ENCODE results near the gene GABRE. TPM values are rescaled to one million over a fixed set of nuclear protein-coding genes. Genes with fewer than 3 reads are reported as not detected.

Gene GABRE
- total RNA-seq, 1 donor from 2014 or later: 13.5 TPM

DNA sequence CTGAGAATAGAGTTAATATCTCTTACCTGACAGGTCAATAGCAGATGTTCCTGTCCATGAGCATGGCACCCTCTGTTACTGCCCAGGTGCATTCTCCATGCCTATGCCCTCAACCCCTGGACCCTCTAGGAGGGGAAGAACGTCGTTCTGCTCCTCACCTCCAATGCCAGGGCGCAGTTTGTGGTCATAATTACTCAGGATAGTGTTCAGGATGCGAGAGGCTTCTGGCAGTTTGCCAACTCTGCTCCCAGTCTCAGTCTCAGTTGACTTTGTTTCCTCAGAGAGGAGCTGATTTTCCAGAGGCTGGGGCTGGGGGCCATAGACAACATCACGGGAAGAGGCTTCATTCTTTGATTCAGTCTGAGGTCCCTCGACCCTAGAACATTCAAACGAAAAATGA lies 4.4 kb downstream of the GABRE start:
- H3K36me3 ChIP-seq: peaks cover 3 to 12% of the 10 kb centered on the region in 2 donors
- no peak for TF ChIP-seq CTCF (IDR thresholded peaks at IDR 0.05)
- H3K4me3 ChIP-seq: no peak overlapping the region
- no peaks in the 10 kb centered on the region for H3K4me1 ChIP-seq
- intact Hi-C loops (cut with DNase I): loop anchor here (5.0 to 10.0 kb wide), 2 partner anchors 573 to 865 kb away; partner anchors contain the start of genes CETN2, NSDHL and VMA21
- H3K9me3 ChIP-seq: no peaks in the 10 kb centered on the region
- no peak for DNase-seq (ENCODE audit: low spot score in 2 of 2)
- peak overlapping the region; percentile 7 to 10 for H3K27ac ChIP-seq
- no peaks in the 10 kb centered on the region for H3K27me3 ChIP-seq

GRCh38 chrX:151966236-151966635 lies 8.2 kb downstream of the GABRE start:
- TF ChIP-seq CTCF (IDR thresholded peaks at IDR 0.05): no peak

DNA sequence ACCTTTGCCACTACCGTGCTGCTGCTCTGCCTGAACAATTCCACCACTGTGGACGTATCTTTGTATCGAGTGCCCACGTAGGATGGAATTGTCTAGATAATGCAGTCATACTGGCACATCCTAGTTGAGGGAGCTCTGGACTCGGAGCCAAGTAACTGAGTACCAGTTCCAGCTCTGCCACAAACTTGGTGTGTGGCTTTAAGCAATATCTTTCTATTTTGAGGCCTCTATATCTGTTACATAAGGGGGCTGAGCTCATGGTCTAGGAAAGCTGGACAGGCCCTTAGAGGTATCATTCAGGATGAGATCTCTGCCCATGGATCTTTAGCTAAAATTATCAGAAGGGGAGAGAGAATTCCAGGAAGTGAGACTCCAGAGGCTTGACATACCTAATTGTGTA lies 12.4 kb downstream of the GABRE start:
- H3K4me1 ChIP-seq: no peaks in the 10 kb centered on the region
- intact Hi-C loops (cut with DNase I): no loop called here
- TF ChIP-seq CTCF (IDR thresholded peaks at IDR 0.05): no peak
- H3K27me3 ChIP-seq: no peaks in the 10 kb centered on the region
- peaks cover 0 to 22% of the 10 kb centered on the region in 2 donors for H3K36me3 ChIP-seq
- H3K4me3 ChIP-seq: no peak overlapping the region
- H3K9me3 ChIP-seq: no peaks in the 10 kb centered on the region
- DNase-seq (ENCODE audit: low spot score in 2 of 2): no peak
- H3K27ac ChIP-seq: no peak overlapping the region

More at GRCh38 chrX:151966236-151966635, 8.2 kb downstream of the GABRE start:
- no peak for DNase-seq (ENCODE audit: low spot score in 2 of 2)
- Histone ChIP-seq H3K27me3 (no peaks in the 10 kb centered on the region), H3K27ac (no peak overlapping the region), H3K4me3 (no peak overlapping the region), H3K36me3 (peaks cover 3 to 17% of the 10 kb centered on the region in 2 donors), H3K9me3 (no peaks in the 10 kb centered on the region), H3K4me1 (no peaks in the 10 kb centered on the region)
- intact Hi-C loops (cut with DNase I): no loop called here

DNA sequence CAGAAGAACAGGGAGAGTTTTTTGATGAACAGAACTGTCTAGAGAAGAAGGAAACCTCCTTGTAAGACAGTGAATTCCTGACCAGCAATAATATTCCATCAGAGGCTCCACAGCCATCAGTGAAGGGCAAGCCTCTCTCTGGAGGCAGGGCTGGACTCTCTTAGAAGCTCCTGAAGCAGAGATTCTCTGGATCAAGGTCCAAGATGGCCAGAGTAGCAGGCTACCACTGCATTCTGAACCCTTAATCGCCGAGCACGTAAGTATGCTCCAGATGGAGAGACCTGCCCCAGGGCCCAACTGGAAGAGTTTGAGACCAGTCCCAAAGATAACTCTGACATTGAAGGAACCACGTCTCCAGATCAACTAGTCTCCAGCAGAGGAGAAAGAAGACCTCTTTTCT lies 16.4 kb downstream of the GABRE start:
- no peak for TF ChIP-seq CTCF (IDR thresholded peaks at IDR 0.05)
- H3K36me3 ChIP-seq: peaks cover 0 to 29% of the 10 kb centered on the region in 2 donors

GRCh38 chrX:151954730-151955129 lies 19.7 kb downstream of the GABRE start:
- Histone ChIP-seq H3K36me3 (peaks cover 0 to 23% of the 10 kb centered on the region in 2 donors), H3K4me3 (no peak overlapping the region), H3K9me3 (no peaks in the 10 kb centered on the region), H3K4me1 (no peaks in the 10 kb centered on the region), H3K27ac (no peak overlapping the region), H3K27me3 (no peaks in the 10 kb centered on the region)
- no peak for TF ChIP-seq CTCF (IDR thresholded peaks at IDR 0.05)
- DNase-seq (ENCODE audit: low spot score in 2 of 2): no peak
- intact Hi-C loops (cut with DNase I): no loop called here

More for the DNA sequence above, 16.4 kb downstream of the GABRE start:
- peak in 1 of 2 donors; percentile 22 for DNase-seq (ENCODE audit: low spot score in 2 of 2)
- no peak overlapping the region for H3K4me3 ChIP-seq
- no peaks in the 10 kb centered on the region for H3K4me1 ChIP-seq
- no peak overlapping the region for H3K27ac ChIP-seq
- no peaks in the 10 kb centered on the region for H3K27me3 ChIP-seq
- intact Hi-C loops (cut with DNase I): no loop called here
- no peaks in the 10 kb centered on the region for H3K9me3 ChIP-seq

DNA sequence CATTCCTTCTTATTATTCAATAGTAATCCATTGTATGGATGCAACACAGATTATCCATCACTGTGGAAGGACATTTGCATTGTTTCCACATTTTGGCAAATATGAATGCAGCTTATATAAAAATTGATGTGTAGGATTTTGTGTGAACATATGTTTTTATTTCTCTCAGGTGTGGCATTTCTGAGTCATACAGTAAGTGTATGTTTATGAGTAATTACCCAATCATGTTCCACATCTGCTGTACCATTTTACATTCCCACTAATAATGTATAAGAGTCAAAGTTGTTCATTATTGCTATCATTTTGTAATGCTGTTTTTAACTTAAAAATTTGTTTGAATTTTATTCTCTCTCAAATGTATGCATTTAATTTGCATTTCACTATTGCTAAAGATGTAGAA lies 36.3 kb downstream of the GABRE start:
- H3K4me3 ChIP-seq: no peak overlapping the region
- H3K27ac ChIP-seq: no peak overlapping the region
- no peak for DNase-seq (ENCODE audit: low spot score in 2 of 2)
- no peak for TF ChIP-seq CTCF (IDR thresholded peaks at IDR 0.05)
- H3K4me1 ChIP-seq: no peaks in the 10 kb centered on the region
- no peaks in the 10 kb centered on the region for H3K27me3 ChIP-seq
- intact Hi-C loops (cut with DNase I): no loop called here
- no peaks in the 10 kb centered on the region for H3K36me3 ChIP-seq
- no peaks in the 10 kb centered on the region for H3K9me3 ChIP-seq
